ENCODE results near the gene FAM227B. TPM values are rescaled to one million over a fixed set of nuclear protein-coding genes. Genes with fewer than 3 reads are reported as not detected.
"Not testable (repeated sequence)": the region's sequence is repeated elsewhere in the genome, so short reads cannot be mapped to it uniquely, and the experiment has no call there.

Gene FAM227B
- polyA plus RNA-seq, 1 experiment, result 6.1 TPM

DNA sequence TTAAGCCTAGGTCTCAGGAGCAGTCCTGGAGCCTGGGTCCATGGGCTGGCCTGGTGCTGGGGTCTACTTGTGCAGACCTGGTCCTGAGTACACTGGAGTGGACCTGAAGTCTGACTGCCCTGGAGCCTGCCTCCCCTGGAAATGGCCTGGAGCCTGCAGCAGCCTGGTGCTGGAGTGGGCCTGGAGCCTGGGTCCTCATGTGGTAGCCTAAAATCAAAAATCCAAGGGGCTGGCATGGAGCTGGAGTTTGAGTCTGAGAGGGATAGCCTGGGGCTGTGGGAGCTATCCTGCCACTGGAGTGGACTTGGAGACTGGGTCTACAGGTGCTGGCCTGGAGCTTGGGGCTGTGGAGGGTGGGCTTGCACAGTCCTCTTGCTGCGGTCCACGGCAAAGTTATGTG, 15.0 kb downstream of the FAM227B start:
- ChIA-PET POLR2A (no interaction called here), CTCF (no interaction called here)
- Histone ChIP-seq H3K27ac (ENCODE audit: low read depth, low read length) (no peak overlapping the region), H3K9me3 (ENCODE audit: control insufficient read depth, insufficient read depth, low read length) (peaks cover 13% of the 10 kb centered on the region), H3K4me3 (ENCODE audit: low read depth, low read length) (no peak overlapping the region), H3K27me3 (ENCODE audit: control insufficient read depth, insufficient read depth, low read length) (no peaks in the 10 kb centered on the region)
- DNase-seq (ENCODE audit: low read depth, low spot score), result no peak
- TF ChIP-seq, protein P1, sequence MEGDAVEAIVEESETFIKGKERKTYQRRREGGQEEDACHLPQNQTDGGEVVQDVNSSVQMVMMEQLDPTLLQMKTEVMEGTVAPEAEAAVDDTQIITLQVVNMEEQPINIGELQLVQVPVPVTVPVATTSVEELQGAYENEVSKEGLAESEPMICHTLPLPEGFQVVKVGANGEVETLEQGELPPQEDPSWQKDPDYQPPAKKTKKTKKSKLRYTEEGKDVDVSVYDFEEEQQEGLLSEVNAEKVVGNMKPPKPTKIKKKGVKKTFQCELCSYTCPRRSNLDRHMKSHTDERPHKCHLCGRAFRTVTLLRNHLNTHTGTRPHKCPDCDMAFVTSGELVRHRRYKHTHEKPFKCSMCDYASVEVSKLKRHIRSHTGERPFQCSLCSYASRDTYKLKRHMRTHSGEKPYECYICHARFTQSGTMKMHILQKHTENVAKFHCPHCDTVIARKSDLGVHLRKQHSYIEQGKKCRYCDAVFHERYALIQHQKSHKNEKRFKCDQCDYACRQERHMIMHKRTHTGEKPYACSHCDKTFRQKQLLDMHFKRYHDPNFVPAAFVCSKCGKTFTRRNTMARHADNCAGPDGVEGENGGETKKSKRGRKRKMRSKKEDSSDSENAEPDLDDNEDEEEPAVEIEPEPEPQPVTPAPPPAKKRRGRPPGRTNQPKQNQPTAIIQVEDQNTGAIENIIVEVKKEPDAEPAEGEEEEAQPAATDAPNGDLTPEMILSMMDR (IDR thresholded peaks at IDR 0.05; ENCODE audit: low read depth, low read length), result no peak

DNA sequence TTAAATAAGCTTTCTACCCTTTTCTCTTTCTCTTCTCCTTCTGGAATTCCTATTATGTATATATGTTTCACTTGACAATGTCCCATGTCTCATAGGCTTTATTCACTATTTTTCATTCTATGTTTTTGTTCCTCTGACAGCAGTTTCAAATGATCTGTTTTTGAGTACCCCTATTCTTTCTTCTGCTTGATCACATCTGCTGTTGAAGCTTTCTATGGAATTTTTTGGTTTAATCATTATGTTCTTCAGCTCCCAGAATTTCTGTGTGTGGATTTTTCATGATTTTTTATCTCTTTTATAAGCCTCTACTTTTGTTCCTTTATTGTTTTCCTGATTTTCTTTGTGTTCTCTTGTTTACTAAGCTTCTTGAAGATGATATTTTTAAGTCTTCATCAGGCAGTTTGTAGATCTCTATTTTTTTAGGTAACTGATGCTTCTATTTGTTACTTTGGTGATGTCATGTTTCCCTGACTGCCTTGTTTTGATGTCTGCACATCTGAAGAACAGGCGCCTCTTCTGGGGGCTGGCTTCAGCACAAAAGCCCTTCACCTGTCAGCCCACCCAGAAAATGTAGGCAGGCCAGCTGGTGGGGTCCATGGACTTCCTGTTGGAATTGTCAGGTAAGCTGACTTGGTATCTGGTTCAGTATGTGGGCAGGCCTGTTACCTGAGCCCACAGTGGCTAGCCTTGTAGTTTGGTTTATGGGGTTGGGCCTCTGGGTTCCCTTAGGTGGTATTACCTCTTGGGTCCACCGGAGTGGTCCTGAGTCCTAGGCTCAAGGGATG, 15.8 kb downstream of the FAM227B start:
- no peak for DNase-seq (ENCODE audit: low read depth, low spot score)
- Histone ChIP-seq H3K27me3 (ENCODE audit: control insufficient read depth, insufficient read depth, low read length) (no peaks in the 10 kb centered on the region), H3K4me3 (ENCODE audit: low read depth, low read length) (no peak overlapping the region), H3K27ac (ENCODE audit: low read depth, low read length) (peak overlapping the region; percentile 4), H3K9me3 (ENCODE audit: control insufficient read depth, insufficient read depth, low read length) (peaks cover 18% of the 10 kb centered on the region)
- POLR2A ChIA-PET, result no interaction called here
- CTCF ChIA-PET, result no interaction called here
- TF ChIP-seq, protein P1 (IDR thresholded peaks at IDR 0.05; ENCODE audit: low read depth, low read length), result no peak

DNA sequence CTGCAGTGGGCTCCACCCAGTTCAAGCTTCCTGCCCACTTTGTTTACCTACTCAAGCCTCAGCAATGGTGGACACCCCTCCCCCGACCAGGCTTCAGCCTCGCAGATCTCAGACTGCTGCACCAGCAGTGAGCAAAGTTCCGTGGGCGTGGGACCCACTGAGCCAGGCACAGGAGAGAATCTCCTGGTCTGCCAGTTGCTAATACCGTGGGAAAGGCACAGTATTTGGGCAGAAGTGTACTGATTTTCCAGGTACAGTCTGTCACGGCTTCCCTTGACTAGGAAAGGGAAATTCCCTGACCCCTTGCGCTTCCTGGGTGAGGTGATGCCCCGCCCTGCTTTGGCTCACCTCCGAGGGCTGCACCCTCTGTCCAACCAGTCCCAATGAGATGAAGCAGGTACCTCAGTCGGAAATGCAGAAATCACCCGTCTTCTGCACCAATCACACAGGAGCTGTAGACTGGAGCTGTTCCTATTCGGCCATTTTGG, 27.7 kb downstream of the FAM227B start:
- H3K4me3 ChIP-seq (ENCODE audit: low read depth, low read length); H3K27ac ChIP-seq (ENCODE audit: low read depth, low read length); H3K27me3 ChIP-seq (ENCODE audit: control insufficient read depth, insufficient read depth, low read length); POLR2A ChIA-PET; CTCF ChIA-PET; H3K9me3 ChIP-seq (ENCODE audit: control insufficient read depth, insufficient read depth, low read length); DNase-seq (ENCODE audit: low read depth, low spot score): not testable (repeated sequence)

DNA sequence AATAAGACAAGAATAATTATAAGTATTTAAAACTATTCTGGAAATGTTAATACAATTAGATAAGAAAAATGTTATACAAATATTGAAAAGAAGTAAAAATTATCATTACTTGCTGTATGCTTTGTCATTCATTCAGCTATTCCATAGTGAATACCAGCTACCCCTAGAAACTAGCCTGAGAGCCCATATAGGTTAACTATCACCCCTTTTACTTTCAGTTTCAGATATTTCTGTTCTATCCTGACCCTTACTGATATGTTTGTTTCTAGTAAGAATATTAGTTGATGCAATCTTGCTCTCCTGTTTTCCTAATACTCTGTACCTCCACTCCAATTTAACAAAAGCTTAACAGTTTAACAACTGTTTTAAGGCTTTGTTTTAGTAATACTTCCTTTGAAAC, 31.6 kb downstream of the FAM227B start:
- Histone ChIP-seq H3K4me3 (ENCODE audit: low read depth, low read length) (no peak overlapping the region), H3K27ac (ENCODE audit: low read depth, low read length) (no peak overlapping the region), H3K27me3 (ENCODE audit: control insufficient read depth, insufficient read depth, low read length) (no peaks in the 10 kb centered on the region), H3K9me3 (ENCODE audit: control insufficient read depth, insufficient read depth, low read length) (peaks cover 4% of the 10 kb centered on the region; the same call in 1 of the 2 replicates)
- TF ChIP-seq, protein P1 (IDR thresholded peaks at IDR 0.05; ENCODE audit: low read depth, low read length), result no peak
- no peak for DNase-seq (ENCODE audit: low read depth, low spot score)
- ChIA-PET CTCF (interaction anchor here (0.6 kb wide), 1 partner anchor 36 kb away, joined by 3 read pairs; no protein-coding TSS in a partner anchor), POLR2A (no interaction called here)

DNA sequence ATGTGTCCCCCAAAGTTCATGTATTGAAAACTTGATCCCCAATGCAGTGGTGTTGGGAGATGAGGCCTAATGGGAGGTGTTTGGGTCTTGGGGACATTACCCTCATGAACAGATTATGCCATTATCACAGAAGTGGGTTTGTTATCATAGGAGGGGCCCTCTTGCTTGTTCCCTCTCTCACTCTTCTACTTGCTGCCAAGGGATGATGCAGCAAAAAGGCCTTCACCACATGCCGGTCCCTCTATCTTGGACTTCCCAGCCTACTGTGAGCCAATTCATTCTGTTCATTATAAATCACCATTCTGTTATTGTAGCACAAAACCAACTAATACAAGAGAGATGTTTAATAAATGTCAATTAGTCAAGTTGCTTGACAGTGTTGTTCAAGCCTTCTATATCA, 47.2 kb downstream of the FAM227B start:
- Histone ChIP-seq H3K27ac (ENCODE audit: low read depth, low read length) (no peak overlapping the region), H3K27me3 (ENCODE audit: control insufficient read depth, insufficient read depth, low read length) (no peaks in the 10 kb centered on the region), H3K4me3 (ENCODE audit: low read depth, low read length) (no peak overlapping the region), H3K9me3 (ENCODE audit: control insufficient read depth, insufficient read depth, low read length) (no peaks in the 10 kb centered on the region)
- CTCF ChIA-PET, result no interaction called here
- DNase-seq (ENCODE audit: low read depth, low spot score), result no peak
- TF ChIP-seq, protein P1 (IDR thresholded peaks at IDR 0.05; ENCODE audit: low read depth, low read length), result no peak
- POLR2A ChIA-PET, result no interaction called here
